Measurements from ENCODE around the gene TSPAN14.

Gene TSPAN14

DNA sequence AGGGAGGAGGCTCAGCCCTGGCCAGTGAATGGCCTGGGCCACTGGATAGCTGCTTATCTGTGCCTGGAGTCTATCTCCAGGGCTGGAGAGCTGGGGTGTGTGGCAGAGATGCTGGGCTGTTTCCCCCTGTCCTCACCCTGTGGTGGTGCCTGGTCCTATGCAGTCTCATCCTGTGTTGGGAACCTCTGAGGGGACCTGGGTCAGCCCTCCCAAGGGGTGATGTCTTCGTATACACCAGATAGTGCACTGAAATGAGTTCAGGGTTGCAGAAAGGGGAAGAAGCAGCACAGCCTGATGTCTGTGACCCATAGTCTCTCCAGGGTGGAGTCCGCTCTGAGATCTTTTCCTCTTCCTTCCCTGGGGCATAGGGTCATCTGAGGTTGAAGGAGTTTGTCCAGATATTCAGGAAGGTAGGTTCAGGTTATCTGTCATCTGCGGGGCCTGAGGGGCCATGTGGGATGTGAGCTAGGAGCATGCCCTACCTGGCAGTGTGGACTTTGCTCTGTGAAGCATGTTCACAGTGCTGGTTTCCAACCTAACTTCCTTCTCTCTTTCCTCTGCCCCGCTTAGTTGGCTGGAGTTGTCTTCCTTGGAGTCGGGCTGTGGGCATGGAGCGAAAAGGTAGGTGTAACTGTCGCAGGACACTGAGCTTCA is 50.2 kb downstream of the TSPAN14 start:
- DNase-seq (ENCODE audit: low spot score) = no peak

DNA sequence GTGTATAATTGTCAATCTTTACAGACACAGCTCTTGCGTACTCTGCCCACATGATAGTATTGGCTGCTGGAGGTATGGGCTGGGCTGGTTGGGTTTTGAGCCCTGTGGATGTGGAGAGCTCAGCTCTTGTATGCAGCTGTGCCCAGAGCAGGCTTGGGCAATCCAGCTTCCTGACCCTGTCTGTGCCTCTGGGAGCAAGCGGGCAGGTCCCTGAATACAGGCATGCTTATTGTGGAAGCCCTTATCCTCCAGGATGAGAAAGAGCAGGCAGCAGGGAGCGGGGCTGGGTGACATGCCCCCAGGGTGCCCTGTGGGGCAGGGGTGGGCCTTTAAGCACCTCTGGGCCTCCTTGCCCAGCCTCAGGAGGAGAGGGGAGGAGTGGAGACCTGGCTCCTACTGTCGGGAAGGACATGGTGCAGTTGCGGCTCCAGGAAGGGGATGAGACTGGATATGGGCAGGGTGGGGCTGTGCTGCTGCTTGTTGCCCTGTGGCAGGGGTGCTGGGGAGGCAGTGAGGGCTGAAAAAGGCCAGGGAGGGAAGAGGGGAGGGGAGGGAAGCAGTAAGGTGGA is 50.9 kb downstream of the TSPAN14 start:
- DNase-seq (ENCODE audit: low spot score) = no peak

DNA sequence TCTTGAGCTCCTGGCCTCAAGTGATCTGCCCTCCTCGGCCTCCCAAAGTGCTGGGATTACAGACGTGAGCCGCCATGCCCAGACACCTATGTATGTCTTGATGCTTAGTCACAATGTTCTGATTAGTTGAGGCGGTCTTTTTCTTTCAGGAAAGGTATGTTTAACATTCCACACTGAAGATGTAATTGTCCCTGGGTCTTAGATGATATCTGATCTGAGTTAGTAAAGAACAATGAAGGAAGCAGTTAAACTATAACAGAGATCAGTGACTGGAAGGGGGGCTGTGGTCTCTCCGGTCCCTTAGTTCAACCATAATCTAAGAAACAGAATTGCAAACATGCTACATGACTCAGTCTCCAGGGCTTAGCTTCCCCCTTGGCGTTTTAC is 52.1 kb downstream of the TSPAN14 start:
- DNase-seq (ENCODE audit: low spot score) = no peak

DNA sequence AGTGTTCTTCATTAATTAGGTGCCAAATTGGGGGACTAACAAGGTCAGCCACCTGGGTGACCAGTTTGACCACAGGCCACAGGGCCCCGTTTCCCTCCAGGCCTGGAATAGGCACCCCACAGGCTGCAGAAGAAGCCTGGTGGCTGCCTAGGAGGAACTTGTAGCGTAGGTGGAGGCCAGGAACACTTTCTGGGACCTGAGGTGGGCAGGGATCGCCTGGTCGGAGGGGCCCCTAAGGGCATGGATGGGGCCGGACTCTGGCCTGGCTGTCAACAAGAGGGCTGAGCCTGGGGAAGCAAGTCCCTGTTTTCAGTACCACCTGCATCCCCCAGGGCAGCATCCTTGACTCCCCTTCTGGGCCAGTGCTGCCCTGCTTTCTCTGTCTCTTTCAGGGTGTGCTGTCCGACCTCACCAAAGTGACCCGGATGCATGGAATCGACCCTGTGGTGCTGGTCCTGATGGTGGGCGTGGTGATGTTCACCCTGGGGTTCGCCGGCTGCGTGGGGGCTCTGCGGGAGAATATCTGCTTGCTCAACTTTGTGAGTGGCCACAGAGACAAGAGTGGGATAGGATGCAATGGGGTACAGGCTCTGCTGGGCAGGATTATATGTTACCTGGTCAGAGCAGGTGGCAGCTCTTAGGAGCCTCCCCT is 52.9 kb downstream of the TSPAN14 start:
- DNase-seq (ENCODE audit: low spot score) = no peak

DNA sequence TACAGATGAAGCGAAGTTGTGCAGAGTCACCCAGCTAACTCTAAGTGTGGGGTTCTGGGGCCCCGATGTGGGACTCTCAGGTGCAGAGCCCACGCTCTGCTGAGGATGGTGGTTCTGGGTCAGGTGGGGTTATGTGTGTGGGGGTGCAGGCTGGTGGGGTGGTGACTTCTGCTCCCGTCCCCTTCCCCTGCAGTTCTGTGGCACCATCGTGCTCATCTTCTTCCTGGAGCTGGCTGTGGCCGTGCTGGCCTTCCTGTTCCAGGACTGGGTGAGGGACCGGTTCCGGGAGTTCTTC is 54.9 kb downstream of the TSPAN14 start:
- no peak for DNase-seq (ENCODE audit: low spot score)

DNA sequence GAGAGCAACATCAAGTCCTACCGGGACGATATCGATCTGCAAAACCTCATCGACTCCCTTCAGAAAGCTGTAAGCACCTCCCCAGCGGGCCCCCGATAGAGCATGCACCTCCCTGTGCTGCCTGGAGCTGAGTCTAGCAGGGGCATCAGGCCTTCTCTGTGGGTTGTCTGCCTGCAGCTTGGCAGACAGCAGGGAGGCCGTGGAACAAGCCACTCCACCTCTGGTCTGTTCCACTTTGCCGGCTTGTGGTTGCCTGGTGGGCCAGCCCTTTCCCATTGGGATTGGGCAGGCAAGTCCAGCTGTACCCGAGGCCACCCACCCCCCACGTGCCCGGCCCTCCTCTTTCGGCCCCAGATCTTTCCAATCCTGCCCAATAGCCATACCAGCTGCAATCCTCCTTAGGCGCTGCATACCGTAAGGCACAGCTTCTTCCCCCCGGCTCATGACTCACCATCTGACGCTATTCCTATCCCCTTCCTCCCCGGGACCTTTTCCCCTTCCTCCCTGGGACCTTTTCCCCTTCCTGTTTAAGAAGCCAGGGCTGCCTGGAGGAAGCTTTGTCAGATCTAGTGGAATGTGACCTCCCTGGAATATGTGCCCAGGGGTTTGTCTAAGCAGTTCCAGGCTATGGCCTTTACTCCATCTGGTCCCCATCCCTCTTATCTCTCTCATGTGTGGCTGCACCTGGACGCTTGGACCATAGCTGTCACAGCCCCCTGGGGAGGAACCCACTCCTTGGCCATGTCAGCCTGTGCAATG is 55.5 kb downstream of the TSPAN14 start:
- no peak for DNase-seq (ENCODE audit: low spot score)

DNA sequence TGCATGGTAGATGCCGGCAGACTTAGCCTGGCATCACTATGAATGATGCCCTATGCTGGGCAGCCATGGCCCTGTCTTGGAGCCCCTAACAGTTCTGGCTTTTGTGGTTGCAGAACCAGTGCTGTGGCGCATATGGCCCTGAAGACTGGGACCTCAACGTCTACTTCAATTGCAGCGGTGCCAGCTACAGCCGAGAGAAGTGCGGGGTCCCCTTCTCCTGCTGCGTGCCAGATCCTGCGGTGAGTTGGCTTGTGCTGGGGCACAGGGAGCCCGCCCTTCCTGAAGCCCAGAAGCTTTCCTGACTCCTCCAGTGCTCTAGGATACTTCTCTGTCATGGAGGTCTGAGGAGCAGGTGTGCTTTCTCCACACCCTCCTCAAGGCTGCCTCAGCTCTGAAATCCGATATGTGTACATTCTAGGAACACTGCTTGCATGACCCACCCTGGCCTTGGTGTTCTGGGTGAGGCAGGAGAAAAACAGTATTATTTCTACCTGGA is 58.0 kb downstream of the TSPAN14 start:
- DNase-seq (ENCODE audit: low spot score) = no peak

DNA sequence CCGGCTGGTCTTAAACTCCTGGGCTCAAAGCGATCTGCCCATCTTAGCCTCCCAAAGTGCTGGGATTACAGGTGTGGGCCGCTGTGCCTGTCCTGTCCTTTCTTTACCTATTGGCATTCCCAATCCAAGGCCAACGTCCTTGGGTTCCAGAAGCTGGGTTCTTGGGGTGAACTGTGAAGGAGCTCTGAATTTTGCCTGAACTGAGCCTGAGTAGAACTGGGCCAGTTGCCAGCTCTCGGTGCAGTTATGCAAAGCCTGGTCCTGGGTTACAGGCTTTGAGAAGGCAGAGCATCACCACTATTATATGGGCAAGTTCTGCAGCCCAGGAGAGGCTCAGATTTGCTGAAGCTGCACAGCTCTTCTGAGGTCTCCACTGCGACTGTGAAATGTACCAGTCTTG is 59.0 kb downstream of the TSPAN14 start:
- DNase-seq (ENCODE audit: low spot score) = no peak

DNA sequence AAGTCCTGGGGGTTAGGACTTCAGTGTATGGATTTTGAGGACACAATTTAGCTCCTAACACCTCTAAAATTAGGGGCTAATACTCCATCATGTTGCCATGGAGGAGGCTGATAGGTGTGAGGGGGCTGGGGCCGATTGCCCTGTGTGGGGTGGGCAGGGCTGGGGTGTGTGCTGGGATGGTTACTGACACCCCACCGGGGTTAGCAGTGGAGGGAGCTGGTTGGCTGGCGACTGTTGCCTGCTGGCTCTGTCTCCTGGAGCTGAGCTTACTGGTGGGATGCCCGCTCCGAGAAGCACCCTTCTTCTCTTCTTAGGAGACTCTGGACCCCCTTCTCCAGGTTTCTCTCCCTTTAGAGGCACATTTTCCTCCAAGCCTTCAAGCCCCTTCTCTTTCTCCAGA is 61.4 kb downstream of the TSPAN14 start:
- DNase-seq (ENCODE audit: low spot score) = no peak

DNA sequence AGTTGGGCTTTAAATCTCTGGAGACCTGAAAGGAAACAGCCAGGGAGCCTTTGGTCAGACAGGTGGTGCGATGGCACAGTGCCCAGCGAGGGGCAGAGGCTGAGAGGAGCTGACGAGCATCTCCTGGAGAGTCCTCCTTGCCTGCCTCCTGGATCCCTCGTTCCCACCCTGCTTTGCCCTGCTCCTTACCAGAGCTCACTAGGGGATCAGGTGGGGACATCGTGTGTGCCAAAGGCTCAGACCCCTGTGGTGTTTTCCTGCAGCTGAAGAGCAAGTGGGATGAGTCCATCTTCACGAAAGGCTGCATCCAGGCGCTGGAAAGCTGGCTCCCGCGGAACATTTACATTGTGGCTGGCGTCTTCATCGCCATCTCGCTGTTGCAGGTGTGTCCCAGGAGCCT is 61.8 kb downstream of the TSPAN14 start:
- DNase-seq (ENCODE audit: low spot score) = no peak

DNA sequence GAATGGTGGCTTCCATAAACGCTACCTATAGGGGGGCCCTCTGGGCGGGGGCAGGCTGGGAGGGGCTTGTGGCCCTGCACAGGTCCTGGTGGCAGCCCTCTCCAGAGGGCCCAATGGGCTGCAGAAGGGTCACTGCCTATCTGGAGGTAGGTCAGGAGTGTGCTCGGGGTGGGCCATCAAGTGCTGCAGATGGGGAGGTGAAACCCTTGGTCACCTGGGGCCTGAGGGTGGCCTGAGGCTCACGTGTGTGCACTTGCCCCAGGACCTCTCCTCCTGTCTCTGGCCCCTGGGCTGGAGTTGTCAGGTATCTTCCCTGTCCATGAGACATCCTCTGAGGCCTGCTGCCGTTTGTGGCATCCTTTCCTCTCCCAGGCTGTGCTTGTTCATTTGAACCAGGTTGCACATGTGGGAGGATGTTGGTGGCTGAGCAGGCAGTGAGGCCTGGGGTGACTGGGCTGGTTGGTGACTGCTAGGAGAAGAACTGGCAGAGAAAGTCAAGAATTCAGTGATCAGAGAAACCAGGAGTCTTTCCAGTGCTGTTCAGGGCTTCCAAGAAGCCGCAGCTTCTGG is 62.5 kb downstream of the TSPAN14 start:
- no peak for DNase-seq (ENCODE audit: low spot score)

DNA sequence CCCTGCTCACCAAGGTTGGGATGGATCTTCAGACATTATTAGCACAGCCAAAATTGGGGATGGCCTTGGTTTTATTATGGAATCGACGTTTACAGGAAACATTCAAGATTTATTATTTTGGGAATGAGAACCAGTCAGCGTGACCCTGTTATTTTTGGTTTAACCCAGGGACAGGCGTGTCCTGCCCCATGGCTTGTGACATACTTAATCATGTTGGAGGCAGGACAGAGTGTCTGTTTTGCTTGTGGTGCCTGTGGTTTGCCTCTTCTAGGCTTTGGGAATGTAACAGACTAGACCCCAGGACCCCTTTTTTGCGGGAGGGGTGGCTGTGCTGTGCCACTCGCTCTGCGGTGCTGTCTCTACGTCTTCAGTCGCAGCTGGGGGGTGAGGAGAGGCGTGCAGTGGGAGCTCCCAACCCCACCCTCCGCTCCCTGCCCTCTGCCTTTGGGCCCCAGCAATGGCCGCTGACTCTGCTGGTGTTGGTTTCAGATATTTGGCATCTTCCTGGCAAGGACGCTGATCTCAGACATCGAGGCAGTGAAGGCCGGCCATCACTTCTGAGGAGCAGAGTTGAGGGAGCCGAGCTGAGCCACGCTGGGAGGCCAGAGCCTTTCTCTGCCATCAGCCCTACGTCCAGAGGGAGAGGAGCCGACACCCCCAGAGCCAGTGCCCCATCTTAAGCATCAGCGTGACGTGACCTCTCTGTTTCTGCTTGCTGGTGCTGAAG is 63.5 kb downstream of the TSPAN14 start:
- DNase-seq (ENCODE audit: low spot score) = no peak

DNA sequence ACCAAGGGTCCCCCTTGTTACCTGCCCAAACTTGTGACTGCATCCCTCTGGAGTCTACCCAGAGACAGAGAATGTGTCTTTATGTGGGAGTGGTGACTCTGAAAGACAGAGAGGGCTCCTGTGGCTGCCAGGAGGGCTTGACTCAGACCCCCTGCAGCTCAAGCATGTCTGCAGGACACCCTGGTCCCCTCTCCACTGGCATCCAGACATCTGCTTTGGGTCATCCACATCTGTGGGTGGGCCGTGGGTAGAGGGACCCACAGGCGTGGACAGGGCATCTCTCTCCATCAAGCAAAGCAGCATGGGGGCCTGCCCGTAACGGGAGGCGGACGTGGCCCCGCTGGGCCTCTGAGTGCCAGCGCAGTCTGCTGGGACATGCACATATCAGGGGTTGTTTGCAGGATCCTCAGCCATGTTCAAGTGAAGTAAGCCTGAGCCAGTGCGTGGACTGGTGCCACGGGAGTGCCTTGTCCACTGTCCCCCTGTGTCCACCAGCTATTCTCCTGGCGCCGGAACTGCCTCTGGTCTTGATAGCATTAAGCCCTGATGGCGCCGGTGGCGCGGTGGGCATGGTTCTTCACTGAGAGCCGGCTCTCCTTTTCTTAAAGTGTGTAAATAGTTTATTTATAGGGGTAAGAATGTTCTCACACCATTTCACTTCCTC is 64.2 kb downstream of the TSPAN14 start:
- no peak for DNase-seq (ENCODE audit: low spot score)

DNA sequence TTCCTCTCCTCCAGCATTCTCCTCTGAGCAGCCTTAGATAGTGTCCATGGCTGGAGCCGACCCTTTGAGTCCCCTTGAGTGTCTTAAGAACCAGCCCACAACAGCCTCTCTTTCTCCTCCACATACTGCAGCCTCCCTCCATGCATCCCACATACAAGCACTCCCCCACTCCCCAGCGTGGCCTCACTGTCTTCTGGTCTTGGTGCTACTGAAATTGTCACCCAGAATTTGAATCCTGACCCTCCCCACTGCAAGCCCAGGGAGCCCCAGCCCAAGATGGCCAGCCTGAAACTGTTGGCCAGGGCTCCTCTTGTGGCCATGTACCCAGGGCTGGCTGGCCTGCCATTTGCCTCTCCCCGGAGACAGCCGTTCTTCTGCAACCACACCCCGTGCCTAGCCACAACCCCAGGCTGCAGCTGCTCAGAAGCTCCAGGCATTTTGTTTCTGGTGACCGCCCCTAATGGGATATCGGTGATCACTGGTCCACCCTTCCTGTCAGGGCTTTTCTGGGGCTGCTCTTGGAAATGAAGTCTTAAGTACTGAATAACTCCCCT is 64.8 kb downstream of the TSPAN14 start:
- no peak for DNase-seq (ENCODE audit: low spot score)

DNA sequence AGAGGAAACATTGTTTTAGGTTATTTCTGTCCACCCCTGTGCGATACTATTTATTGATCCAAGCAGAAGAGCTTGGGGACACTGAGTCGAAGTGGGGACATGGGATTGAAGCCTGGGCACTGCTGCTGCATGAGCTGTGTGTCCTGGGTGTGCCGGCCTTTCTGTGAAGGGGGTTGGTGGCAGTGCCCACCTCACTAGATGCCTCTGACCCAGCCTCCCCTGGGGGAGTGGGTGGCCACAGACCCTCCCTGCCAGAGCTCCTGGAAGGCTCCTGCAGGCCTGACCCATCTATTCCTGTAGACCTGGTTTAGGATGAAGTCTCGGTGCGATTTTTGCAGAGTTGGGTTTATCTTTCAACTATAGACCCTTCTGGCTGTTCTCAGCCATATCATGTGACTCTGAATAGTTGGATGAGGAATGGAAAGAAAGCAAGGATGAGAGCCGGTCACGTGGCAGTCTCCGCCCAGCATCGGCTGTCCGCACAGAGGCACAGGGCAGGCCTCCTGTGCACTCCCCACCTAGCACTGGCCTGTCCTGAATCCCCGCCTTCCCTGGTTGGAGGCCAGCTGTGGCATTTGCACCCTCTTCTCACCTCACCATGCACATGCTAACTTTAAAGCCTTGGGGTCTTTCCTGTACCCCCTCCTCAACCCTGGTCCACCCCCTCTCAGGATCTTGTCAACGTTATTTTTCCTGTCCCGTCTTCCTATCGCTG is 66.0 kb downstream of the TSPAN14 start:
- DNase-seq (ENCODE audit: low spot score) = no peak

DNA sequence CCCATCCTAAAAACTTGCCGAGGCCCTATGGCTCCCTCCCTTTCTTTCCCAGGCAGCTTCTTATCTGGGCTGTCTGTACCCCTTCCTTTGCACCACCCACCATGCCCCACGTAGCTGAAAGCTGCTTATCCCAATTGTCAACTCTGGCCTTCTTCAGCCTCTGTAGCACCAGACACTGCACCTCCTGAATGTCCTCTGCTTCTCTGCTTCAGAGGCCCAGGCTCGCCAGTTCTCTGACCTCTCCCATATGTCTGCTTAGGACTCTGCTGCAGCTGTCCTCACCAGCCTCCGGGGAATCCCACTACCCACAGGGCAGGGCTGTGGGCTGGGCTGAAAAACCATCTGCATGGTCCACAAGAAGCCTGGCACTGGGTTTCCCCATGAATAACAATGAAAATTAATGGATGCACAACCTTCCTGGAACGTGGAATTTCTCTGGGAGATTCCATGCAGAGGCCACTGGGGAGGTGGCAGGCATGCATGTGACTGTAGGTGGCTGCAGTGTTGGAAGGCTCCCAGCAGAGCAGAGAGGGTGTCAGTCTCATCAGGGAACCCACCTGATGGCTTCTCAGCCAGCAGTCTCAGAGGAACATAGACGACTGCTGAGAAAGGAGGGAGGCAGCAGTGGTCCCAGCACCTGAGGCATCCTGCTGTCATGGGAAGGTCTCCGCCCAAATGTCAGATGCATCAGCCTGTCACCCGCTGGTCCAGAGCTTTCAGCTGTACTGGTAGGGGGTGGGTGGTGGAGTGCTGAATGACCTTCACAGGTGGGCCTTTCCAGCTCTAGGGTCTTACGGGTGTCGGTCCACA is 66.8 kb downstream of the TSPAN14 start:
- DNase-seq (ENCODE audit: low spot score) = no peak

DNA sequence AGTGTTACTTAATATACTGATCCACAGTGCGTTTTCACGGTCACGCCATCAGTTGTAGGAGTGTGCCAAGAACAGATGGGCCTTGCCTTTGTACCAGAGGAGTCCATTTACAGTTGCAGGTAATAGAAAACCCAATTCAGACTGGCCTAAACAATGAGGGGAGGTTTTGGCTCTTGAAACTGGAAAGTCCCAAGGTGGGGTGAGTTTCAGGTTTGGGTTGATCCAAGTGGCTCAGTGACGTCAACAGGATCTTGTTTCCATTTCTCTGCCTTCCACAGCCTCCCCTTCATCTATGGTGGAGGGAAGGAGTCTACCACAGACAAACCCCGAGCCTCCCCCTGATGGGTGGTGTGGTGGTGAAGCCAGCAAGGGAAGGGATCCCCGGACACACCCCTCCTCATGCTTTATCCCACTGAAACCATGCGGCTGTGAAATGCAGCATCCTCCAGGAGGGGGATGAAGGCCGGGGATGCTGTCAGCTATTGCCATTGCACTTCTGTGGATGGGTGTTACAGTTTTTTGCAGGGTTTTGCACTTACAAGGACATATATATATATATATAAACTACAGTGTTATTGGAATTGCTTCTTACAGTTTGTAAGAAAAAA is 68.8 kb downstream of the TSPAN14 start:
- no peak for DNase-seq (ENCODE audit: low spot score)

DNA sequence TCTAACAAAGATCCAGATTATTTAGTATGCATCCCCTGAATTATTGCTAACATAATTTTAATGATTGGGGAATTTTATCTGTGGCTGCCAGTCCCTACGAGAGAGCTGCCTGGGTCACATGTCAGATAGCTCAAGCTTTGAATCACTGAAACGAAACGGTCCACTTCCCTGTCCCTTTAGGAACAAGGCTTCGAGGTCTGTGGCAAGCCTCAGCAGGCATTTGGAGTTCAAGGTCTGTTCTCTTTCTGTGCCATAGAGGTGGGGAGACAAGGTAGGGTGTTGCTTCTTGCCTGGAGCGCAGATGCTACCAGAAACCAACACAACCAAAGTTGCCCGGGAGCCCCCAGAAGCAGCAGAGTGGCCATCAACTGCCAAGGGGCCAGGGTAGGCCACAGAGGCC is 69.7 kb downstream of the TSPAN14 start:
- no peak for DNase-seq (ENCODE audit: low spot score)

DNA sequence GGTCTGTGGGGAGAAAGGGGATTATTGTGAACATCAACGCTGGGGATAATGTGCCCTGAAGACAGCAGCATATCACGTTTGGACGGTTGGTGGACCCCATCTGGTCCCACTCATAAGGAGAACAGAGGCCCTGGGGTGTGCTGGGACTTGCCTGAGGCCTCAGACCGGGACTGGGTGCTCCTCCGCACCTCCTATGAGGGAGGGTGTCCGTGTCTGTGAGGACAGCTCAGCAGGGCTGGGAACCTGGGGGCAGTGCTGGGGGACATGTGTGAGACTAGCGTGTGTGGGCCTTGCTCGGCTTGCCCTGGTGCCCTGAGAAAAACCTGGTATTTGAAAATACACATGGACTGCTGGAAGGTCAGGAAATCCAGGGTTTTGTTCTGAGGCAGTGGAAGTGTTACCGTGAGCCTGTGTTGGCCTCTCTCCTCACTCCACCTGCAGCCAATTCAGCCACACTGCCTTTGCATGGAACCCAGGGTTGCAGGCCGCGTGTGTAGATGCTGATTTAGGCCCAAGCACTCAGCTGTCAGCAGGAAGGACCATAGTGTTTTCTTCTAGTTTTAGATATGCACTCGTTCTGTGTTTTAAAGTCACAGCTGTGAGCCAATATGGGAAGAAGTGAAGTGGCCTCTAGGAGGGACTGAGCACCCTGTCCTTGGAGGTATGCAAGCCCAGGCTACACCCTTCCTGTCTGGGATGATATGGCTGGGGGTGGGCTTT is 70.2 kb downstream of the TSPAN14 start:
- DNase-seq (ENCODE audit: low spot score) = no peak

All from D341Med (cell line).